ENCODE results near the gene MMP19. TPM values are rescaled to one million over a fixed set of nuclear protein-coding genes. Genes with fewer than 3 reads are reported as not detected.

The MMP19 gene
- total RNA-seq, 3 donors from 2014 or later: 1.7 to 6.6 (median 5.0) TPM

DNA sequence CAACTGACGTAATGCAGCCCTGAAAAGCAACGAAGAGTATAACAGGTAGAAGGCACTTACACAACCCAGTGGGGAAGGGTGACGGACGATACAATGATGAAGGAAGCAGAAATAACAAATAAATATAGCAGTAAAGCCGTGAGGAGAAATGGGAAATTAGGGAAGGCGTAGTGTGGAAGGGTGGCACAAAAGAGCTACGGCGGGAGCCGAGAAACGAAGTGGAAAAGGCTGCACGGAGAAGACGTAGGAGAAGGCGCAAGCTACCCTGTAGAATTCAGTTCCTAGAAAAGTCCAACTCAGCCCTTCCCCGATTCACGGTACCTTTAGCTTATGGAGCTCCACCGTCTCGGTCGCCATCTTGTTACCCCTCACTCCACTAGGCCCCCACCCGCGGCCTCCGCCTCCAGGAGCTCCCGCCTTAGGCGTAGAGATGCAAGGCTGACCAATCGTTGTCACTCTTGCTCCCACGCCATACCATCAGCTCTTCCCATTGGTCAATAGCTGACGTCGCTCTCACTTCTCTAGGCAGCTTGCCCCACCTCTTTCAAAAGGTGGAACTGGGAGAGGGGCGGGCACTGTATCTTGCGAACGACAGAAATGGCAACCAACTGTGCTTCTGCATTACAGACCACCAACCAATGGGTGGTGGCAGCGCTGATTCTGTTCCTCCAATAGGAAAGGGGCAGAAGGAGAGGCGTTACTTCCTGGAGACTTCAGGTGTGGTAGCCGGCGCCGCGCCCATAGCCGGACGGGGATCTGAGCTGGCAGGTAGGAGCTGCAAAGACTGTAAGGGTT lies 25.2 kb downstream of the MMP19 start, which contains the start of the genes ORMDL2 and SARNP:
TSS of gene ORMDL2 (plus strand) at position 697 of the 795 bp plus-strand sequence. CDS start 959 bp downstream, outside the sequence.
TSS of gene SARNP (minus strand) at position 380 of the 795 bp plus-strand sequence. CDS start at position 357, 23 bp downstream.
- H3K36me3 ChIP-seq (ENCODE audit: low read depth): peaks cover 13% of the 10 kb centered on the region
- H3K9me3 ChIP-seq: no peaks in the 10 kb centered on the region
- H3K4me1 ChIP-seq (ENCODE audit: low read depth): peaks cover 32% of the 10 kb centered on the region
- H3K4me3 ChIP-seq: peak within 1 kb of the TSS; percentile 67
- TF ChIP-seq, protein P1, sequence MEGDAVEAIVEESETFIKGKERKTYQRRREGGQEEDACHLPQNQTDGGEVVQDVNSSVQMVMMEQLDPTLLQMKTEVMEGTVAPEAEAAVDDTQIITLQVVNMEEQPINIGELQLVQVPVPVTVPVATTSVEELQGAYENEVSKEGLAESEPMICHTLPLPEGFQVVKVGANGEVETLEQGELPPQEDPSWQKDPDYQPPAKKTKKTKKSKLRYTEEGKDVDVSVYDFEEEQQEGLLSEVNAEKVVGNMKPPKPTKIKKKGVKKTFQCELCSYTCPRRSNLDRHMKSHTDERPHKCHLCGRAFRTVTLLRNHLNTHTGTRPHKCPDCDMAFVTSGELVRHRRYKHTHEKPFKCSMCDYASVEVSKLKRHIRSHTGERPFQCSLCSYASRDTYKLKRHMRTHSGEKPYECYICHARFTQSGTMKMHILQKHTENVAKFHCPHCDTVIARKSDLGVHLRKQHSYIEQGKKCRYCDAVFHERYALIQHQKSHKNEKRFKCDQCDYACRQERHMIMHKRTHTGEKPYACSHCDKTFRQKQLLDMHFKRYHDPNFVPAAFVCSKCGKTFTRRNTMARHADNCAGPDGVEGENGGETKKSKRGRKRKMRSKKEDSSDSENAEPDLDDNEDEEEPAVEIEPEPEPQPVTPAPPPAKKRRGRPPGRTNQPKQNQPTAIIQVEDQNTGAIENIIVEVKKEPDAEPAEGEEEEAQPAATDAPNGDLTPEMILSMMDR (IDR thresholded peaks at IDR 0.05): no peak
- ATAC-seq (peak; percentile 96), DNase-seq (peak; percentile 94 to 98 (median 96))
- intact Hi-C loops (cut with DNase I, micrococcal nuclease): loop anchor here in 1 of 2 donors (10.0 kb wide), 1 partner anchor 117 kb away; the partner anchor contains the start of gene DGKA

DNA sequence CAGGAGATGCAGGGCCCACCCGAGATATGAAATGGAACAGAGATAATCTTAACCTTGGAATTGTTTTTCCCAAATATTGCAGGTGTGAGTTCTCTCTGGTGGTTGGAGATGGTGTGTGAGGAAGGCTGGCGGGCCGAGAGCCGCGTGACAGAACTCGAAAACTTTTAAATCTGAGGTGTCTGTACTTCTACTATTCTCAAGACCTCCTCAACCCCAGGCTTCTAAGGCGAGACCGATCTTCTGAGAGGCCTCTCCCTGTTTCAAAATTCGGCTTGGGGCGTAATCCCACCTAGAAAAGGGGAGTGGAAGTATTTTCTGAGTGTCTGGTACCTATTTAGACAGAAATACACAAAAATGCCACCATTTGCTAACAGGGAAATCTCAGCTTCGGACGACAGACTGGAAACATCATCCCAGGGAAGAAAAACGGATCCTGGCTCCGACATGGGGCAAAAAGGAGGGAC lies 25.8 kb downstream of the MMP19 start:
- no peak for DNase-seq
- peak overlapping the region; percentile 67 for H3K4me3 ChIP-seq
- TF ChIP-seq, protein P1 (IDR thresholded peaks at IDR 0.05): no peak
- intact Hi-C loops (cut with DNase I, micrococcal nuclease): loop anchor here in 1 of 2 donors (10.0 kb wide), 1 partner anchor 118 kb away; the partner anchor contains the start of gene DGKA
- H3K9me3 ChIP-seq: no peaks in the 10 kb centered on the region
- H3K36me3 ChIP-seq (ENCODE audit: low read depth): peaks cover 13% of the 10 kb centered on the region
- H3K4me1 ChIP-seq (ENCODE audit: low read depth): peaks cover 32% of the 10 kb centered on the region
- ATAC-seq: no peak

DNA sequence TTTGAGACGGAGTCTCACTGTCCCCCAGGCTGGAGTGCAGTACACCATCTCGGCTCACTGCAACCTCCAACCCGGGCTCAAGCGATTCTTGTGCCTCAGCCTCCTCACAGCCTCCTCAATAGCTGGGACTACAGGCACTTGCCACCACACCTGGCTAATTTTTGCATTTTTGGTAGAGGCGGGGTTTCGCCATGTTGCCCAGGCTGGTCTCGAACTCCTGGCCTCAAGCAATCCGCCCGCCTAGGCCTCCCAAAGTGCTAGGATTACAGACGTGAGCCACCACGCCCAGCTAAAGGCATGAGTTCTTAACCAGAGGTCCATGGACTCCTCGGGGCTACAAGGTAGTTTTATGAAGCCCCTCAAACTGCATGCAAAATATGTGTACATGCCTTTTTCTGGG lies 27.3 kb downstream of the MMP19 start:
- Histone ChIP-seq H3K36me3 (ENCODE audit: low read depth) (peaks cover 10% of the 10 kb centered on the region), H3K9me3 (no peaks in the 10 kb centered on the region), H3K4me3 (no peak overlapping the region), H3K4me1 (ENCODE audit: low read depth) (peaks cover 32% of the 10 kb centered on the region)
- TF ChIP-seq, protein P1 (IDR thresholded peaks at IDR 0.05): no peak
- no peak for ATAC-seq
- intact Hi-C loops (cut with DNase I, micrococcal nuclease): loop anchor here in 1 of 2 donors (10.0 kb wide), 1 partner anchor 119 kb away; the partner anchor contains the start of gene DGKA
- DNase-seq: no peak

DNA sequence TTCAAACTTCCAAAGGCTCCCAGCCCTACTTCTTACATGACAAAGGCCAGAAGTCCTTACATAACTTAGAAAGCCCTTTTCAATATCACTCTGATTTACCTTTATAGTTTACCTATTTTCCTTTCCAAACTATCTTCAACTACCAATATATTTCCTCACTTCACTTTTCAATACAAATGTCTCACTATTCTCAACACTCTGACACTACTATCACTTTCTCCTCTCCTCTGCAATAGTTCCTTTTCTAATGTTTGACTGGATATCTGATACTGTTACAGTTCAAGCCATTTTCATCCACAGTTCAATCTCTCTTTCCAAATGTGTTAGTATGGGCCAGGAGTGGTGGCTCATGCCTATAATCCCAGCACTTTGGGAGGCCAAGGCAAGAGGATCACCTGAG lies 28.5 kb downstream of the MMP19 start:
- intact Hi-C loops (cut with DNase I, micrococcal nuclease): loop anchor here in 1 of 2 donors (10.0 kb wide), 1 partner anchor 121 kb away; the partner anchor contains the start of gene DGKA
- H3K36me3 ChIP-seq (ENCODE audit: low read depth): peaks cover 5% of the 10 kb centered on the region
- H3K9me3 ChIP-seq: no peaks in the 10 kb centered on the region
- H3K4me1 ChIP-seq (ENCODE audit: low read depth): peaks cover 29% of the 10 kb centered on the region
- no peak overlapping the region for H3K4me3 ChIP-seq
- TF ChIP-seq, protein P1 (IDR thresholded peaks at IDR 0.05): no peak
- ATAC-seq: no peak
- DNase-seq: no peak

DNA sequence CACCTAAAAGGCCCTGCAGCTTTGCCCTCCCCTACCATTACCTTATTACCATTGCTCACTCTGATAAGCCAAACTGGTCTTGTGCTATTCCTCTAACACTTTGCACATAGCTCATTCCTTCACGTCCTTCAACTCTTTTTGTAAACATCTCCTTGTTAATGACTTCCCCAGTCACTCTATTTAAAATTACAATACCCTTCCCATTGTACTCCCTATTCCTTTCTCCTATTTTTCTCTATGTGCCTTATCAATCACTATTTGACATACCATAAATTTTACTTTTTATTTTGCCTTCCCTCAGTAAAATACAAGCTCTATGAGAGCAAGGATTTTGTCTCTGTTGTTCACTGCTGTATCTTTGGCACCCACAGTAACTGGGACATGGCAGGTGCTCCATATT lies 30.6 kb downstream of the MMP19 start:
- ATAC-seq: no peak
- H3K4me3 ChIP-seq: no peak overlapping the region
- no peaks in the 10 kb centered on the region for H3K36me3 ChIP-seq (ENCODE audit: low read depth)
- H3K9me3 ChIP-seq: no peaks in the 10 kb centered on the region
- TF ChIP-seq, protein P1 (IDR thresholded peaks at IDR 0.05): no peak
- intact Hi-C loops (cut with DNase I, micrococcal nuclease): loop anchor here in 1 of 2 donors (10.0 kb wide), 1 partner anchor 123 kb away; the partner anchor contains the start of gene DGKA
- no peak for DNase-seq
- peaks cover 19% of the 10 kb centered on the region for H3K4me1 ChIP-seq (ENCODE audit: low read depth)

Measured in mucosa of descending colon (tissue), 3 donors.